Measurements from ENCODE around the gene SLC24A5. TPM values are rescaled to one million over a fixed set of nuclear protein-coding genes. Genes with fewer than 3 reads are reported as not detected.

The SLC24A5 gene
- total RNA-seq, 4 donors from 2014 or later: not detected

- Histone ChIP-seq H3K36me3 (no peaks in the 10 kb centered on the region), H3K27me3 (no peaks in the 10 kb centered on the region), H3K4me3 (replicated peaks in 1 of 3) (no peak overlapping the region), H3K4me1 (no peaks in the 10 kb centered on the region), H3K27ac (no peak overlapping the region), H3K9me3 (no peaks in the 10 kb centered on the region)
- WGBS, 2 donors: 93 to 99% methylated on average over 2 of the region's 2 CpGs
- DNase-seq: no peak
- intact Hi-C loops (cut with DNase I): no loop called here
- no peak for TF ChIP-seq CTCF (IDR thresholded peaks at IDR 0.05)
- TF ChIP-seq POLR2A (IDR thresholded peaks at IDR 0.05): no peak
Measured at GRCh38 chr15:48153526-48153925, 32.7 kb downstream of the SLC24A5 start.

- WGBS, 2 donors: 61 to 63% methylated on average over 3 of the region's 3 CpGs
- H3K4me3 ChIP-seq (replicated peaks in 1 of 3): no peak overlapping the region
- DNase-seq: no peak
- H3K27me3 ChIP-seq: no peaks in the 10 kb centered on the region
- H3K4me1 ChIP-seq: no peaks in the 10 kb centered on the region
- H3K27ac ChIP-seq: no peak overlapping the region
- TF ChIP-seq CTCF (IDR thresholded peaks at IDR 0.05) (no peak), POLR2A (IDR thresholded peaks at IDR 0.05) (no peak)
- no peaks in the 10 kb centered on the region for H3K9me3 ChIP-seq
- intact Hi-C loops (cut with DNase I): no loop called here
- no peaks in the 10 kb centered on the region for H3K36me3 ChIP-seq
Measured at GRCh38 chr15:48168616-48169015, 47.8 kb downstream of the SLC24A5 start.

- Histone ChIP-seq H3K27me3 (no peaks in the 10 kb centered on the region), H3K4me3 (replicated peaks in 1 of 3) (no peak overlapping the region), H3K4me1 (no peaks in the 10 kb centered on the region), H3K36me3 (no peaks in the 10 kb centered on the region), H3K9me3 (no peaks in the 10 kb centered on the region), H3K27ac (no peak overlapping the region)
- TF ChIP-seq CTCF (IDR thresholded peaks at IDR 0.05) (no peak), POLR2A (IDR thresholded peaks at IDR 0.05) (no peak)
- intact Hi-C loops (cut with DNase I): no loop called here
- 86% methylated on average over 1 of the region's 1 CpG for WGBS, 2 donors
- no peak for DNase-seq
Measured at GRCh38 chr15:48170981-48171380, 50.2 kb downstream of the SLC24A5 start.

- DNase-seq: no peak
- 98% methylated on average over 3 of the region's 3 CpGs for WGBS, 2 donors
- Histone ChIP-seq H3K36me3 (no peaks in the 10 kb centered on the region), H3K4me3 (replicated peaks in 1 of 3) (no peak overlapping the region), H3K4me1 (peaks cover 0 to 12% of the 10 kb centered on the region in 2 donors), H3K9me3 (no peaks in the 10 kb centered on the region), H3K27me3 (no peaks in the 10 kb centered on the region), H3K27ac (no peak overlapping the region)
- TF ChIP-seq CTCF (IDR thresholded peaks at IDR 0.05) (no peak), POLR2A (IDR thresholded peaks at IDR 0.05) (no peak)
- intact Hi-C loops (cut with DNase I): no loop called here
Measured at GRCh38 chr15:48175126-48175525, 54.3 kb downstream of the SLC24A5 start.

GRCh38 chr15:48176112-48176511 lies 55.3 kb downstream of the SLC24A5 start:
- no peak overlapping the region for H3K27ac ChIP-seq
- no peaks in the 10 kb centered on the region for H3K9me3 ChIP-seq
- H3K36me3 ChIP-seq: no peaks in the 10 kb centered on the region
- no peak overlapping the region for H3K4me3 ChIP-seq (replicated peaks in 1 of 3)
- no peaks in the 10 kb centered on the region for H3K27me3 ChIP-seq
- 88 to 93% methylated on average over 4 of the region's 4 CpGs for WGBS, 2 donors
- intact Hi-C loops (cut with DNase I): no loop called here
- DNase-seq: no peak
- TF ChIP-seq CTCF (IDR thresholded peaks at IDR 0.05): no peak
- no peak for TF ChIP-seq POLR2A (IDR thresholded peaks at IDR 0.05)
- peaks cover 0 to 12% of the 10 kb centered on the region in 2 donors for H3K4me1 ChIP-seq
